ENCODE results near the gene PFN1.
A peak's percentile ranks its signal among the peaks of the same experiment; 100 is the strongest.
"Not testable (repeated sequence)": the region's sequence is repeated elsewhere in the genome, so short reads cannot be mapped to it uniquely, and the experiment has no call there.

PFN1 gene

GRCh38 chr17:4932756-4933155, 15.6 kb downstream of the PFN1 start:
- Mint-ChIP-seq H3K4me1 (peaks cover 10% of the 10 kb centered on the region), H3K9me3 (no peaks in the 10 kb centered on the region), H3K36me3 (ENCODE audit: low read depth) (peaks cover 10% of the 10 kb centered on the region), H3K27ac (no peak overlapping the region), H3K4me3 (no peak overlapping the region), H3K27me3 (ENCODE audit: low read depth) (no peaks in the 10 kb centered on the region)
- TF ChIP-seq CTCF (IDR thresholded peaks at IDR 0.05; ENCODE audit: unreplicated experiment in 3 of 3), result no peak

- Mint-ChIP-seq H3K27ac (no peak within 1 kb of the TSS), H3K36me3 (ENCODE audit: low read depth) (peaks cover 10% of the 10 kb centered on the region), H3K4me3 (no peak within 1 kb of the TSS), H3K9me3 (no peaks in the 10 kb centered on the region), H3K27me3 (ENCODE audit: low read depth) (no peaks in the 10 kb centered on the region), H3K4me1 (peaks cover 10% of the 10 kb centered on the region)
- TF ChIP-seq CTCF (IDR thresholded peaks at IDR 0.05; ENCODE audit: unreplicated experiment in 3 of 3), result no peak
These were observed 16.4 kb downstream of the PFN1 start, which contains the start of gene GP1BA for GRCh38 chr17:4931963-4932362. TSS of gene GP1BA (plus strand) at chr17:4932277. CDS start at chr17:4932605, 328 bp downstream.

- TF ChIP-seq CTCF (IDR thresholded peaks at IDR 0.05; ENCODE audit: unreplicated experiment in 3 of 3), result no peak
- no peaks in the 10 kb centered on the region for H3K27me3 Mint-ChIP-seq (ENCODE audit: low read depth)
- H3K27ac Mint-ChIP-seq, result no peak overlapping the region
These were observed 19.4 kb downstream of the PFN1 start for GRCh38 chr17:4928881-4929280.

GRCh38 chr17:4926577-4927335, 21.6 kb downstream of the PFN1 start:
- H3K4me1 Mint-ChIP-seq; H3K9me3 Mint-ChIP-seq; H3K27me3 Mint-ChIP-seq (ENCODE audit: low read depth); H3K4me3 Mint-ChIP-seq; H3K36me3 Mint-ChIP-seq (ENCODE audit: low read depth): not testable (repeated sequence)
- H3K27ac Mint-ChIP-seq, result peak overlapping the region in 1 of 3 experiments; percentile 58

More at GRCh38 chr17:4928881-4929280, 19.4 kb downstream of the PFN1 start:
- H3K4me1 Mint-ChIP-seq, result peaks cover 2% of the 10 kb centered on the region
- peaks cover 5% of the 10 kb centered on the region for H3K36me3 Mint-ChIP-seq (ENCODE audit: low read depth)
- no peaks in the 10 kb centered on the region for H3K9me3 Mint-ChIP-seq
- no peak overlapping the region for H3K4me3 Mint-ChIP-seq

GRCh38 chr17:4921320-4921719, 27.0 kb downstream of the PFN1 start:
- no peaks in the 10 kb centered on the region for H3K27me3 Mint-ChIP-seq (ENCODE audit: low read depth)
- H3K27ac Mint-ChIP-seq, result no peak overlapping the region
- no peak for TF ChIP-seq CTCF (IDR thresholded peaks at IDR 0.05; ENCODE audit: unreplicated experiment in 3 of 3)
- no peaks in the 10 kb centered on the region for H3K9me3 Mint-ChIP-seq
- no peak overlapping the region for H3K4me3 Mint-ChIP-seq
- H3K36me3 Mint-ChIP-seq (ENCODE audit: low read depth), result no peaks in the 10 kb centered on the region
- peaks cover 6% of the 10 kb centered on the region for H3K4me1 Mint-ChIP-seq

GRCh38 chr17:4920351-4921048, 27.8 kb downstream of the PFN1 start:
- no peak for TF ChIP-seq CTCF (IDR thresholded peaks at IDR 0.05; ENCODE audit: unreplicated experiment in 3 of 3)
- peak overlapping the region in 1 of 3 experiments; percentile 19 for H3K27ac Mint-ChIP-seq
- H3K4me1 Mint-ChIP-seq, result peaks cover 6% of the 10 kb centered on the region
- H3K4me3 Mint-ChIP-seq, result no peak overlapping the region
- H3K27me3 Mint-ChIP-seq (ENCODE audit: low read depth), result no peaks in the 10 kb centered on the region
- no peaks in the 10 kb centered on the region for H3K9me3 Mint-ChIP-seq
- no peaks in the 10 kb centered on the region for H3K36me3 Mint-ChIP-seq (ENCODE audit: low read depth)

All from nephron (organoid).